ENCODE measurements around the gene USF2. TPM values are rescaled to one million over a fixed set of nuclear protein-coding genes. Genes with fewer than 3 reads are reported as not detected.
A peak's percentile ranks its signal among the peaks of the same experiment; 100 is the strongest.

USF2 gene
- total and polyA plus RNA-seq, 2 of the 4 experiments (the other 2 are of a cell fraction), result 21.3 to 65.6 TPM

DNA sequence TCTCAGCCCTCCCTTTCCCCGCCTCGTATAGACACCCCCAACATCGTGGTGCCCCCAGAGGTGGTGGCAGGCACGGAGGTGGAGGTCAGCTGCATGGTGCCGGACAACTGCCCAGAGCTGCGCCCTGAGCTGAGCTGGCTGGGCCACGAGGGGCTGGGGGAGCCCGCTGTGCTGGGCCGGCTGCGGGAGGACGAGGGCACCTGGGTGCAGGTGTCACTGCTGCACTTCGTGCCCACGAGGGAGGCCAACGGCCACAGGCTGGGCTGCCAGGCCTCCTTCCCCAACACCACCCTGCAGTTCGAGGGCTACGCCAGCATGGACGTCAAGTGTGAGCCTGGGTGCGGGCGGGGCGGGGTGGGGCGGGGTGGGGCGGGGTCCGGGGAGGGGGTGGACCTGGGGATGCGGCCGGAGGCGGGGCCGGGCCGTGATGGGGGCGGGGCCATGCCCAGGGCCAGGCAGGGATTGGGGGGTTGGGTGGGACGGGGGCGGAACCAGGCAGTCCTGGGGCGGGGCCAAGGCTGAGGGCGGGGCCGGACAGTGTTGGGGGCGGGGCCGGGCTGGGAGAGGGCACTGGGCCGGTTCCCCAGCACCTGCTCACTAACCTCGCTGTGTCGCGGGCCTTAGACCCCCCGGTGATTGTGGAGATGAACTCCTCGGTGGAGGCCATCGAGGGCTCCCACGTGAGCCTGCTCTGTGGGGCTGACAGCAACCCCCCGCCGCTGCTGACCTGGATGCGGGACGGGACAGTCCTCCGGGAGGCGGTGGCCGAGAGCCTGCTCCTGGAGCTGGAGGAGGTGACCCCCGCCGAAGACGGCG lies 31.0 kb downstream of the USF2 start:
- H4K91ac ChIP-seq (ENCODE audit: insufficient read depth, low read depth, low read length), result no peak overlapping the region
- H2AFZ ChIP-seq (replicated peaks; ENCODE audit: low read length, poor library complexity), result peak overlapping the region; percentile 43
- no peak overlapping the region for H2BK15ac ChIP-seq (ENCODE audit: low read depth, low read length)
- no TSS peak for BruUV-seq (replicated peaks)
- no peak overlapping the region for H2AK5ac ChIP-seq (ENCODE audit: low read depth, low read length)
- no peaks in the 10 kb centered on the region for H3K4me1 ChIP-seq (ENCODE audit: control insufficient read depth, insufficient read depth, low read length)
- CTCF ChIA-PET, result no interaction called here
- H4K20me1 ChIP-seq (ENCODE audit: insufficient read depth, low read length), result no peaks in the 10 kb centered on the region
- intact Hi-C loops (cut with micrococcal nuclease) (no loop called here), dilution Hi-C loops (cut with HindIII; ENCODE audit: low sequenced_read_pairs, unreplicated experiment) (no loop called here), in situ Hi-C loops (cut with MboI; ENCODE audit: low sequenced_read_pairs) (no loop called here)
- no peak overlapping the region for H3K27ac ChIP-seq (ENCODE audit: insufficient read depth, low read length)
- TF ChIP-seq RFX5 (IDR thresholded peaks at IDR 0.05; ENCODE audit: low read depth, low read length) (no peak), MAFK (IDR thresholded peaks at IDR 0.05; ENCODE audit: low read depth, low read length) (no peak), SMC3 (IDR thresholded peaks at IDR 0.05; ENCODE audit: low read depth, low read length) (no peak), RAD21 (IDR thresholded peaks at IDR 0.05; ENCODE audit: low read length) (no peak), ELK1 (IDR thresholded peaks at IDR 0.05; ENCODE audit: borderline replicate concordance, low read depth, low read length) (no peak), NFE2L2 (IDR thresholded peaks at IDR 0.05; ENCODE audit: low read depth, low read length) (no peak), FOS (IDR thresholded peaks at IDR 0.05; ENCODE audit: low read depth, low read length) (no peak), POLR2A (IDR thresholded peaks at IDR 0.05; ENCODE audit: low read depth, low read length) (no peak), CHD1 (IDR thresholded peaks at IDR 0.05; ENCODE audit: low read depth, low read length) (no peak), BHLHE40 (IDR thresholded peaks at IDR 0.05; ENCODE audit: low read depth, low read length) (no peak), RCOR1 (IDR thresholded peaks at IDR 0.05; ENCODE audit: insufficient replicate concordance, low read length) (no peak), MXI1 (IDR thresholded peaks at IDR 0.05; ENCODE audit: borderline replicate concordance, low read depth, low read length) (no peak), MAZ (IDR thresholded peaks at IDR 0.05; ENCODE audit: borderline replicate concordance, low read depth, low read length) (no peak), USF2 (IDR thresholded peaks at IDR 0.05; ENCODE audit: low read depth, low read length) (no peak)
- TF ChIP-seq, protein P1, sequence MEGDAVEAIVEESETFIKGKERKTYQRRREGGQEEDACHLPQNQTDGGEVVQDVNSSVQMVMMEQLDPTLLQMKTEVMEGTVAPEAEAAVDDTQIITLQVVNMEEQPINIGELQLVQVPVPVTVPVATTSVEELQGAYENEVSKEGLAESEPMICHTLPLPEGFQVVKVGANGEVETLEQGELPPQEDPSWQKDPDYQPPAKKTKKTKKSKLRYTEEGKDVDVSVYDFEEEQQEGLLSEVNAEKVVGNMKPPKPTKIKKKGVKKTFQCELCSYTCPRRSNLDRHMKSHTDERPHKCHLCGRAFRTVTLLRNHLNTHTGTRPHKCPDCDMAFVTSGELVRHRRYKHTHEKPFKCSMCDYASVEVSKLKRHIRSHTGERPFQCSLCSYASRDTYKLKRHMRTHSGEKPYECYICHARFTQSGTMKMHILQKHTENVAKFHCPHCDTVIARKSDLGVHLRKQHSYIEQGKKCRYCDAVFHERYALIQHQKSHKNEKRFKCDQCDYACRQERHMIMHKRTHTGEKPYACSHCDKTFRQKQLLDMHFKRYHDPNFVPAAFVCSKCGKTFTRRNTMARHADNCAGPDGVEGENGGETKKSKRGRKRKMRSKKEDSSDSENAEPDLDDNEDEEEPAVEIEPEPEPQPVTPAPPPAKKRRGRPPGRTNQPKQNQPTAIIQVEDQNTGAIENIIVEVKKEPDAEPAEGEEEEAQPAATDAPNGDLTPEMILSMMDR (conservative IDR thresholded peaks at IDR 0.05; ENCODE audit: low read depth, low read length), result no peak
- ATAC-seq (ENCODE audit: low read depth) (no peak), DNase-seq (no peak)
- no peaks in the 10 kb centered on the region for H3K79me1 ChIP-seq (ENCODE audit: low read depth in 1 of 2, low read length in 2 of 2)
- H2BK5ac ChIP-seq (ENCODE audit: low read depth, low read length, poor library complexity, severe bottlenecking), result no peak overlapping the region
- H4K8ac ChIP-seq (ENCODE audit: low read depth in 2 of 2, low read length in 2 of 2), result no peak overlapping the region
- peaks cover 15% of the 10 kb centered on the region for H3K9me1 ChIP-seq (ENCODE audit: insufficient read depth, low read length)
- no peak overlapping the region for H4K5ac ChIP-seq (ENCODE audit: low read depth, low read length)
- H3K9me3 ChIP-seq (ENCODE audit: control insufficient read depth, insufficient read depth, low read length), result no peaks in the 10 kb centered on the region
- H3K4me3 ChIP-seq (ENCODE audit: insufficient read depth, low read depth, low read length), result no peak overlapping the region
- 49% methylated on average over 23 of the region's 55 CpGs; no CpG with 5 or more reads in 1 of the 2 experiments for WGBS, 2 experiments (ENCODE audit: extremely low coverage in 2 of 2, insufficient read length in 1 of 2)
- H3K4ac ChIP-seq (ENCODE audit: low read depth, low read length), result no peak overlapping the region
- H3K56ac ChIP-seq (ENCODE audit: extremely low read depth, insufficient read depth, low read length), result no peak overlapping the region
- H3K23ac ChIP-seq (ENCODE audit: low read depth, low read length), result no peak overlapping the region
- no peak overlapping the region for H3K14ac ChIP-seq (replicated peaks; ENCODE audit: low read depth, low read length)
- H2BK120ac ChIP-seq (ENCODE audit: low read depth, low read length), result no peak overlapping the region
- H2BK20ac ChIP-seq (ENCODE audit: low read depth, low read length), result no peak overlapping the region
- no peak overlapping the region for H3K9ac ChIP-seq (ENCODE audit: low read depth, low read length)
- H2AK9ac ChIP-seq (replicated peaks; ENCODE audit: low read depth, low read length, poor library complexity), result no peak overlapping the region
- peaks cover 6% of the 10 kb centered on the region for H3K27me3 ChIP-seq (ENCODE audit: control insufficient read depth, insufficient read depth, low read length)
- POLR2A ChIA-PET (ENCODE audit: unreplicated experiment), result no interaction called here
- no peak overlapping the region for H3K18ac ChIP-seq (ENCODE audit: low read depth, low read length)
- no peak overlapping the region for H3K4me2 ChIP-seq (ENCODE audit: low read depth, low read length)
- no peaks in the 10 kb centered on the region for H3K36me3 ChIP-seq (ENCODE audit: control insufficient read depth, insufficient read depth, low read length)

All from IMR-90 (cell line).